Activated naive CD8-positive, alpha-beta T cell treated with anti-CD3 and anti-CD28 coated beads, Interleukin-2, amount 50 U/mL, for 24 hours (primary cell): ENCODE data around the gene QRICH1.

Experiments used
- ATAC-seq: fragments of 150-1000 bp; cut with Tn5 transposase; one replicate; pipeline ENCODE4 v1.10.0; 2021
- DNase-seq: peaks from one replicate; pipeline ENCODE4 v3.0.0; 2021
- H3K27ac Mint-ChIP-seq: one replicate; pipeline ENCODE4 v1.8.0; 2021; ENCODE audit warnings: mild to moderate bottlenecking, mixed read lengths
- H3K27me3 Mint-ChIP-seq: one replicate; pipeline ENCODE4 v1.8.0; 2021; ENCODE audit warnings: mixed read lengths
- H3K36me3 Mint-ChIP-seq: one replicate; pipeline ENCODE4 v1.8.0; 2021; ENCODE audit warnings: low read depth, mixed read lengths
- H3K4me1 Mint-ChIP-seq: one replicate; pipeline ENCODE4 v1.8.0; 2021; ENCODE audit warnings: mixed read lengths
- H3K4me3 Mint-ChIP-seq: one replicate; pipeline ENCODE4 v1.8.0; 2021; ENCODE audit warnings: mild to moderate bottlenecking, moderate library complexity, mixed read lengths
- H3K9me3 Mint-ChIP-seq: one replicate; pipeline ENCODE4 v1.8.0; 2021; ENCODE audit warnings: mixed read lengths

The QRICH1 gene, protein sequence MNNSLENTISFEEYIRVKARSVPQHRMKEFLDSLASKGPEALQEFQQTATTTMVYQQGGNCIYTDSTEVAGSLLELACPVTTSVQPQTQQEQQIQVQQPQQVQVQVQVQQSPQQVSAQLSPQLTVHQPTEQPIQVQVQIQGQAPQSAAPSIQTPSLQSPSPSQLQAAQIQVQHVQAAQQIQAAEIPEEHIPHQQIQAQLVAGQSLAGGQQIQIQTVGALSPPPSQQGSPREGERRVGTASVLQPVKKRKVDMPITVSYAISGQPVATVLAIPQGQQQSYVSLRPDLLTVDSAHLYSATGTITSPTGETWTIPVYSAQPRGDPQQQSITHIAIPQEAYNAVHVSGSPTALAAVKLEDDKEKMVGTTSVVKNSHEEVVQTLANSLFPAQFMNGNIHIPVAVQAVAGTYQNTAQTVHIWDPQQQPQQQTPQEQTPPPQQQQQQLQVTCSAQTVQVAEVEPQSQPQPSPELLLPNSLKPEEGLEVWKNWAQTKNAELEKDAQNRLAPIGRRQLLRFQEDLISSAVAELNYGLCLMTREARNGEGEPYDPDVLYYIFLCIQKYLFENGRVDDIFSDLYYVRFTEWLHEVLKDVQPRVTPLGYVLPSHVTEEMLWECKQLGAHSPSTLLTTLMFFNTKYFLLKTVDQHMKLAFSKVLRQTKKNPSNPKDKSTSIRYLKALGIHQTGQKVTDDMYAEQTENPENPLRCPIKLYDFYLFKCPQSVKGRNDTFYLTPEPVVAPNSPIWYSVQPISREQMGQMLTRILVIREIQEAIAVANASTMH

DNA sequence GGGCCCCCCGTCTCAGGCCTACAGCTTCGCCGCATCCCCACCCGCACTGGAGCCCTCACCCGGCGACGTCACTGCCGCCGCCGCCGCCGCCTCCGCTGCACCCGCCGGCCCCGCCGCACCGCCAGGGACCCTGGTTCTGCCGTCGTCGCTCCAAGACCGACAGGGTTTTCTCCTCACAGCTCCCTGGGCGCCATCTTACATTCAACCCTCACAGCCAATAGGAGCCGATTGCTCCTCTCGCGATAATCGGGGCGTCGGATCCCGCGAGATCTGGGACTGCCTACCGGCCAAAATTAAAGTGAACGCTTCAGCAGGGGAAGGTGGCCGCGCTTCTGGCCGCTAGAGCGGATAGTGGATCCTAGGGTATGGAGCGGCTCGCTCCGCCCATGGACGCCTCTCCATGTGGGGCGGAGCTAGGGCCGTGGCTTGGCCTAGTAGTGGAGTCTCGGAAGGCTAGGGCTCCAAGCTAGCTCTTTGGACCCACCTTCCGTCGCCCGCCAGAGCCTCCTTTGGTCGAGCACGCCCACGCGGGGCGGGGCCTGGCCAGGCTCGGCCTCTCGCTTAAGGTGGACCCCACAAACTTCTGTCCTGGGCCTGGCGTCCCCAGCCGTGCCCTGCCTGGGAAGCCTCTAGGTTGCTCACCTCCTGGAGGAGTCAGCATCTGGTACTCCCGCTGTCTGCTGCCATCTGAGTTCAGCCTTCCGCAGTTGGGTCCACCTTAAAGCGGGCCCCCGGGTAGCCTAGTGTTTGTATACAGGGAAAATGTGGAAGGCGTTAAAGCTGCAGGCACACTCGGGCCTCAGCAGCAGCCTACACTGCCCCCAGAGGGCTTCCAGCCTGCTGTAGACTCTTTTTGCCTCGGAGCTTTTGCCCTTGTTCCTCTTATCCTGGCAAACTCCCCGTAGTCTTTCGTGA lies at the start of gene QRICH1:
Gene QRICH1 (minus strand): TSS at position 219 of the 915 bp plus-strand sequence. CDS start 17,054 bp downstream, outside the sequence.
- H3K9me3 Mint-ChIP-seq = no peaks in the 10 kb centered on the region
- H3K4me3 Mint-ChIP-seq = peak within 1 kb of the TSS; percentile 91
- DNase-seq (peak; percentile 94), ATAC-seq (peak; percentile 84)
- peak within 1 kb of the TSS; percentile 94 for H3K27ac Mint-ChIP-seq
- H3K36me3 Mint-ChIP-seq = peaks cover 16% of the 10 kb centered on the region
- H3K27me3 Mint-ChIP-seq = no peaks in the 10 kb centered on the region
- peaks cover 36% of the 10 kb centered on the region for H3K4me1 Mint-ChIP-seq

DNA sequence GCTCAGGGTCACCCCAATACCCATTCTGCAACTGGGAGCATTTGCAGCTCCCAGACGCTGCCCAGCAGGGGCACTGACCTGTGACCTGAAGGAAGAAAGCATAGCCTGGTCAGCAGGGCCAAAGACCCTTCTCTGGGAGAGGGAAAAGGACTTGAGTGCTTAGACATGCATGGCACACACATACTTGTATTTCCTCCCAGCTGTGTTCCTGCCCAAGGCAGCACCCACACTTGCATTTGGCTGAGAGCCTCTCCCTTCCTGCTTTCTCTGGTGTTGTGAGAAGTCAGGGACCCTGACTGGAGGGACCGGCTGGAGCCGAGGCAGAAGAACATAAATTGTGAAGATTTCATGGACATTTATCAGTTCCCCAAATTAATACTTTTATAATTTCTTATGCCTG lies 46.2 kb upstream of the QRICH1 start:
- no peaks in the 10 kb centered on the region for H3K36me3 Mint-ChIP-seq
- H3K27ac Mint-ChIP-seq = no peak overlapping the region
- no peaks in the 10 kb centered on the region for H3K27me3 Mint-ChIP-seq
- H3K9me3 Mint-ChIP-seq = no peaks in the 10 kb centered on the region
- ATAC-seq (no peak), DNase-seq (no peak)
- no peak overlapping the region for H3K4me3 Mint-ChIP-seq
- H3K4me1 Mint-ChIP-seq = no peaks in the 10 kb centered on the region

DNA sequence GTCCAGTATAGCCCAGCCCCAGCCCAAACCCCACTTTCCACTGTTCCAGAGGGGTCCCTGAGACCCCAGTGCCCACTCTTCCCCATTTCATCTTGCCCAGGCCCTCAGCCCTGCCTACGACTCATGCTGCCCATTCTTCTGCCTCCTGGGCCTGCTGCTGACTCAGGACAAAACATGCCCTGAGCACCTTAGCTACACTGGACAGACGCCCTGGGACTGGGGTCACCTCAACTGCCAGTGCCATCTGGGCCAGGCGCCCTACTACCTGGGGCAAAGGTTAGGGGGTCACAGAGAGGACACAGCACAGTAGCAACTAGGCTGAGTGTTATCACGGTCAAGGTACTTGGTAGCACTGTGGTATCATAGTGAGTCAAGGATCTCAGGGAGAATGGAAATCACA lies 41.6 kb upstream of the QRICH1 start:
- DNase-seq (no peak), ATAC-seq (no peak)
- peaks cover 16% of the 10 kb centered on the region for H3K27me3 Mint-ChIP-seq
- no peak overlapping the region for H3K27ac Mint-ChIP-seq
- H3K4me1 Mint-ChIP-seq = no peaks in the 10 kb centered on the region
- no peaks in the 10 kb centered on the region for H3K9me3 Mint-ChIP-seq
- H3K36me3 Mint-ChIP-seq = no peaks in the 10 kb centered on the region
- no peak overlapping the region for H3K4me3 Mint-ChIP-seq

DNA sequence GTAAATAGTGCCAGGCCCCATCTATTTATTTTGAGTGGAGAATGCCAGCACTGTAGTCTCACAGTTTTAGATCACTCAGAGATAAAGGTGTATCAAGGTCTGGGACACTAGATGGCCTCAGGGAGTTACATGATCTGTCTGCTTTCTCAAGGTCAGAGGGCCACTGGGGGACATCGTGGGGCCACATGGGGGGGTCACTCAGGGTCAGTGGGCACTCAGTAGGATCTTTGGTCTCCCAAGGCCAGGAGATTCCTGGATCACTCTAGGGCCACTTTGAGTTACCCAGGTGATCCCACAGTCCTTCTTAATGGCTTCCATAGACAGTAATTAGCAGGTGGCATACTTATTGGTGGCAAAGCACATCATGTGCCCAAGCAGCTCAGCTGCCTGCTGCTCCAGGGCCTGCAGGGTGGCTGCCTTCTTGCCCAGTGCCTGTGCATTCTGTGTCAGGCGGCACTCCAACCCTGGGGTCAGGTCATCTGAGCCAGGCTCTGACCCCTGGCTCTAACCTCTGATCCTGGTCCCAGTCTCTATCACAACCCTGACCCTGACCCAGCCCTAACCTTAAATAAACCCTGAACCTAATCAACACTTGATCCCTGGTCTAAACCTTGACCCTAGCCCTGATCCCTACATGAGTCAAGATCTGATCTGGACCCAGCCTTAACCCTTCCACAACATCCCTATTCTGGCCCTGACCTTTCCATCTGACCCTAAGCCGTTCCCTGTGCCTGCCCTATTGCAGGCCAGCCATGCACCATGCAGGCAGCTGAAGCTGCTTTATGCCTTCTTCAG lies 40.8 kb upstream of the QRICH1 start:
- H3K36me3 Mint-ChIP-seq = no peaks in the 10 kb centered on the region
- H3K9me3 Mint-ChIP-seq = no peaks in the 10 kb centered on the region
- no peak overlapping the region for H3K27ac Mint-ChIP-seq
- ATAC-seq = no peak
- no peaks in the 10 kb centered on the region for H3K4me1 Mint-ChIP-seq
- H3K27me3 Mint-ChIP-seq = peaks cover 16% of the 10 kb centered on the region
- H3K4me3 Mint-ChIP-seq = no peak overlapping the region
- DNase-seq = no peak

DNA sequence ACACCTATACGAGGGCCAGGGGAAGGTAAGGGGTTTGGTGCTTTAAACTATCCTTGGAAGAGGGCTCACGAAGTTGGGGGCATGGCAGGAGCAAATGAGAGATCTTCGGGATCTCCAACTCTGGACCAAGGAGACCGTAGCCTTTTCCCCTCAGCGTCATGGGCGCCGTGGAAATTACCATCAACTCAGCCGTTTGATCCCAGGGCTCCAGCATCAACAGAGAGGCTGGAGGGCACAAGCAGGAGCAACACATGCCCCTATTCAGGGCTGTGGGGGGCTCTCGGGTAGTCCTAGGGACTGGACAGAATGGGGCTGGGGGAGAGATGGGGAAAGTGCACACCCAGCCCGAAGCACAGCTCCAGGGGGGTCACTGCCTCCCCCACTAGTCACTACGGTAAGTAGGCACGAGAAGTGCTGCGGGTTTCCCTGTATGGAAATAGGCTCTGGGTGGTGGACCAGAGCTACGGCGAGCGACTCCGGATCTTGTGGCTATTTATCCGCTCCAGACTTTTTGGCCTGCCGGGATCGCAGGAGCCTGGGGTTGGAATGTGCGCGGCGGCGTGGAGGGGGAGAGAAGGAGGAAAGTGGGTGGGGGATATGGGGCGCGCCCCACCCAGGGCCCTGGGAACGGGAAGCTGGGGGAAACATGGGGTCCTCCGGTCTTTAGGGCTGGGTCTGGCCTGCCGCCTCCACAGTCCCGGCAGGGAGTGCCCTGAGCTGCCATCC lies 39.5 kb upstream of the QRICH1 start:
- Mint-ChIP-seq H3K4me1 (no peaks in the 10 kb centered on the region), H3K27me3 (peaks cover 16% of the 10 kb centered on the region), H3K36me3 (no peaks in the 10 kb centered on the region), H3K9me3 (no peaks in the 10 kb centered on the region), H3K4me3 (no peak overlapping the region), H3K27ac (no peak overlapping the region)
- ATAC-seq (no peak), DNase-seq (no peak)

DNA sequence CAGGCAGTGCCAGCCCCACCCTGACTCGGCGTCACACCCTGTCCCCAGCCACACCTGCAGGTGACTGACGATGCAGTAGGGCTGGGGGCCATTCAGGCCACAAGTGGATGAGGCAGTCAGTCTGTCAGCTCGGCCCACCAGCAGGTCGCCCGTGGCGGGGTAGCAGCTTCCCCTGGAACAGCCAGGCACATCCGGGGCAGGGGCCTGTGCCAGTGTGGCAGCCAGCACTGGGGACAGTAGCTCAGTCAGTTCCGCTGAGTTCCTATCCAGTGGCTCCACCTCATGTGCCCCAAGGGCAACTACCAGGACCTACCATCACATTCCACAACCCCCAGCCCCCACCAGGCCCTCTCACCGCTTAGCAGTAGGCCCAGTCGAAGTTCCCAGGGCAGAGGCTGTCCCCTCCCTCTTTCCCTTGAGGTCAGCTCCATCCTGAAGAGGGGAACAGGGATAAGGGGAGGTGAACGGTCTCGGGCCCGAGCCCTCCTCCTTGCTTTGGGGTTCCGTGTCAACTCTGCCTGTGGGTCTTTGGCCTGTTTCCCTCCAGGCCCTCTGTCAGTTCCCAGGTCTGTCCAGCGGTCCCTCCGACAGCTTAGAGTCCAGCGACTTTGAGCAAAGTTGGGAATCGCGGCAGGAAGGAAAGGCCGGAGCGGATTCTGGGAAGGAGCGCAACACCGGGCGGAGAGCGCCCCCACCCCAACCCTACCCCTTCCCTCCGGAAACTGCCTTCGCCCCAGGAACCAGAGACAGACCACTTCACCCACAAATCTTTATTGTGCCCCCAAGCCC lies 38.8 kb upstream of the QRICH1 start, which contains the start of gene LAMB2:
Gene LAMB2 (minus strand): TSS at position 614 of the 789 bp plus-strand sequence. CDS start 183 bp downstream, at position 431.
- Mint-ChIP-seq H3K27ac (no peak within 1 kb of the TSS), H3K9me3 (no peaks in the 10 kb centered on the region), H3K27me3 (peaks cover 16% of the 10 kb centered on the region), H3K4me3 (no peak within 1 kb of the TSS), H3K4me1 (no peaks in the 10 kb centered on the region), H3K36me3 (no peaks in the 10 kb centered on the region)
- DNase-seq = no peak
- ATAC-seq = no peak

DNA sequence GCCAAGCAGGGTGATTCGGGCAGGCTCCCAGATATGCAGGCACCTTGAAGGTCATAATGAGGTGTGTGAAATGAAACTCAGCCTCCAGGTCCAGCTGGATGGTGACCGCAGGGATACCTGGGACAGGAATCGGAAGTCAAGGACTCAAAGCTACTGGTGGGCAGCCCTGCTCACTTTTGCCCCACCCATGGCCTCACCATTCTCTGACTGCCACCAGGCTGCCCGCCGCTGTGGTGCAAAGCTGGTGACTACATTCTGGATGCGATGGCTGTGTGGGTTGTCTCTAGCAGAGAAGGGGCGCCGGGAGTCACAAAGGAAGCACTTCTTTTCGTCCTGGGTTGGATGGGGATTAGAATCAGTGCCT lies 38.2 kb upstream of the QRICH1 start:
- H3K27me3 Mint-ChIP-seq = peaks cover 16% of the 10 kb centered on the region

DNA sequence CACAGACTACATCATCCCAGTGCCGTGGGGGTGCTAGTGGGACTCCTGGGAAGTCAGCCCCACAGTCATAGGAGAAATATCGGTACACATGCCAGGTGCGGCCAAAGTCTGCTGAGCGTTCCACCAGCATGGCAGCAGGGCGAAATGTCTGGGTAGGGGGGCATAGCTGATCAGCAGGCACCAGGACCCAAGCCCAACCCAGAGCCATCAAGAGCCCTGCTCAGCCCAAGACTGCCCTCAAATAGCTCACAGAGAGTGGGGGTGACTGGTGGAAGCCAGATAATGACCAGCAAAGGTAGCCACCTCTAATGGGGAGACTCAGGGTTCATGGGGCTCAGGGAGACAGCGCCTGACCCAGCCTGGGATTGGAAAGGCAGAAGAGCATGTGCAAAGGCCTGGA lies 37.7 kb upstream of the QRICH1 start:
- Mint-ChIP-seq H3K4me1 (no peaks in the 10 kb centered on the region), H3K27me3 (peaks cover 16% of the 10 kb centered on the region), H3K36me3 (no peaks in the 10 kb centered on the region), H3K4me3 (no peak overlapping the region), H3K9me3 (no peaks in the 10 kb centered on the region), H3K27ac (no peak overlapping the region)
- no peak for ATAC-seq
- DNase-seq = no peak

More for the DNA sequence above, 38.2 kb upstream of the QRICH1 start:
- no peaks in the 10 kb centered on the region for H3K4me1 Mint-ChIP-seq
- H3K36me3 Mint-ChIP-seq = no peaks in the 10 kb centered on the region
- ATAC-seq = no peak
- no peak overlapping the region for H3K4me3 Mint-ChIP-seq
- H3K27ac Mint-ChIP-seq = no peak overlapping the region
- no peaks in the 10 kb centered on the region for H3K9me3 Mint-ChIP-seq
- no peak for DNase-seq

DNA sequence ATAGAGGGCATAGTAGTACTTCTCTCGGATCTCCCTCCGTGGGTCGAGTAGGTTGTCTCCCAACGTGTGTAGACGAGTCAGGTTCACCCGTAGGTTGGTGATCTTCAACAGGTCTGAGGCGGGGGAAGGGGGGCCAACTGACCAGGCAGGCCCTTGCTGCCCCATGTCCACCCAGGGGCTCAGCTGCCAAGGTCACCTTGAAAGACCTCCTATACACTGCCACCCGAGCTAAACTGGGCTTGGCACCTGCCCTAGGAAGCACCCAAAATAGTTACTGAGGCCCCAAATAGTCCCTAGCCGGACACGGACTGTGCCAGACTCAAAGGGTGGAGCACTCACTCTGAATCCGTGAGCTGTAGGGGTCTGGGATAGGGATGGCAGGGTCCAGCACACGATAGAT lies 37.2 kb upstream of the QRICH1 start:
- no peak overlapping the region for H3K27ac Mint-ChIP-seq
- no peaks in the 10 kb centered on the region for H3K4me1 Mint-ChIP-seq
- peaks cover 16% of the 10 kb centered on the region for H3K27me3 Mint-ChIP-seq

DNA sequence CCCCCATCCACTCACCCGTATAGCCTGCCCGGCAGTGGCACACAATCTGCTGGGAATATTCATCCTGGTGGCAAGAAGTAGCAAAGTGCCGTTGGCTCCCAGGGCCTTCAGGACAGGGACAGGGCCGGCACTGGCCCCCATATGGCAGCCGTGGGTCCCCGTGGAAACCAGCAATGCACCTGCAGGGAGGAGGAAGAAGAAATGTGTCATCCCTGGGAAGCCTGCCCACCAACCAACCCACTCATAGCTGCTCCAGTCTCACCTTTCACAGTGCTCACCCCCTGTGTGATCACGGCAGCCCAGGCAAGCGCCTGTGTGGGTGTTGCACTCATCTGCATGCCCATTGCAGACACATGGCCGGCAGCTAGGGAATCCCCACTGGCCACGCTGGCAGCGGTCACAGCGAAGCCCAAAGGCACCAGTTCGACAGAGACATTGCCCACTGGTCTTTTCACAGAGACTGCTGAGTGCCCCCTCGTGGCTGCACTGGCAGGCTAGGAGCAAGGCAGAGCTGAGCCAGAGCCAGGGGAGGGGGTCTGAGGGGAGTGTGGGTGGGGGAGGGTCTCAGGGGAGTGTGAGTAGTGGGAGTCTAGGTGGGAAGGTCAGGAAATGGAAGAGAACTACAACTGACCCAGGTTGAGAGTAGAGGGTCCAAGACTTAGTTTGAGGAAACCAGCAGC lies 31.3 kb upstream of the QRICH1 start:
- H3K4me1 Mint-ChIP-seq = peaks cover 4% of the 10 kb centered on the region
- H3K27me3 Mint-ChIP-seq = no peaks in the 10 kb centered on the region
- ATAC-seq (no peak), DNase-seq (no peak)
- no peak overlapping the region for H3K27ac Mint-ChIP-seq
- no peaks in the 10 kb centered on the region for H3K9me3 Mint-ChIP-seq
- H3K36me3 Mint-ChIP-seq = no peaks in the 10 kb centered on the region
- H3K4me3 Mint-ChIP-seq = no peak overlapping the region

More for the DNA sequence above, 37.2 kb upstream of the QRICH1 start:
- ATAC-seq = no peak
- H3K9me3 Mint-ChIP-seq = no peaks in the 10 kb centered on the region
- no peaks in the 10 kb centered on the region for H3K36me3 Mint-ChIP-seq
- no peak for DNase-seq
- H3K4me3 Mint-ChIP-seq = no peak overlapping the region

DNA sequence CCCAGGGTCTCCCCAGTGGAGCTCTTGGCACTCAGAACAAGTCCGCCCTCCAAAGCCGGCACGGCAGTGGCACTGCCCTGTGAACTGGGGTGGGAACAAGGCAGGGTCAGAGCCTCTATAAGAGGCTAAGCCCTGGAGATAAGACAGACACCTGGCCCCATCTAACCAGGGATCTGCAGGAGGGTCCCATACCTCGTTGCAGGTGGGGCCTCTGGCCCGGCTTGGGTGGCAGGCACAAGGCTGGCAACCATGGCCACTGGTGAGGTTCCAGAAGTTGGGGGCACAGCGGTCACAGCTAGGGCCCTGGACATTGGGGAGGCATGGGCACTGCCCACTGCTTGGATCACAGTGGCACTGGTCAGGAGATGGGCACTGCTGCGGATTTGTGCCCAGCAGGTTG lies 30.3 kb upstream of the QRICH1 start:
- ATAC-seq = no peak
- Mint-ChIP-seq H3K36me3 (no peaks in the 10 kb centered on the region), H3K9me3 (no peaks in the 10 kb centered on the region), H3K27me3 (no peaks in the 10 kb centered on the region), H3K4me3 (no peak overlapping the region), H3K27ac (no peak overlapping the region), H3K4me1 (peaks cover 12% of the 10 kb centered on the region)
- DNase-seq = no peak

DNA sequence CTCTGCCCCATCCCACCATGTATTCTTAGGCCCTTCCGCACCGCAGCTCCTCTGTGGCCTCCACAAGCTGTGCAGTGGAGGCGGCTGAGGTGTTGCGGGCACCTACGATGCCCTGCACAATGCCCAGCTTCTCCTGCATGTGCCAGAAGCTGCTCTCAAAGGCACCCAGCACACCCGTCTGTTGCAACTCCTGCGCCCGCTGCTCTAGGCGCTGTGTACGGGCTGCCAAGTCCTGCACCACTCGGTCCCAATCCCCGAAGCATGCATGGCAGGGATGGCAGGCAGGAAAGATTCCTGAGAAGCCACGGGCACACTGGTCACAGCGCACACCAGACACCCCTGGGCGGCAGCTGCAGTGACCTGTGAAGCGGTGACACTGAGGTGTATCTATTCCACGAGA lies 29.8 kb upstream of the QRICH1 start:
- Mint-ChIP-seq H3K27ac (no peak overlapping the region), H3K27me3 (no peaks in the 10 kb centered on the region), H3K9me3 (no peaks in the 10 kb centered on the region), H3K4me1 (peaks cover 16% of the 10 kb centered on the region), H3K36me3 (peaks cover under 1% of the 10 kb centered on the region), H3K4me3 (no peak overlapping the region)
- no peak for ATAC-seq
- DNase-seq = no peak
